Erythroblast (primary cell): Measurements from ENCODE around the gene LDB3.

Experiments used
- DNase-seq, 2 experiments: peaks; one replicate each; lab custom pipeline; 2025; lab: John Stamatoyannopoulos, UW
- GATA1 ChIP-seq: IDR thresholded peaks from 2 replicates; pipeline ENCODE4 v1.6.1; 2011; ENCODE audit warnings: low read depth, mild to moderate bottlenecking, control low read depth, low read length, moderate library complexity
- POLR2A ChIP-seq: IDR thresholded peaks from 2 replicates; pipeline ENCODE4 v1.6.1; 2011; ENCODE audit warnings: mild to moderate bottlenecking, low read length

Gene LDB3

GRCh38 chr10:86758189-86759072 lies 90.1 kb downstream of the LDB3 start:
- TF ChIP-seq GATA1 (no peak), POLR2A (no peak)
- DNase-seq = peak in 1 of 2 experiments; percentile 27

- peak; percentile 11 to 15 for DNase-seq
- no peak for TF ChIP-seq GATA1
- TF ChIP-seq POLR2A = no peak
Measured at GRCh38 chr10:86759073-86759672, 90.9 kb downstream of the LDB3 start.

- TF ChIP-seq POLR2A (no peak), GATA1 (no peak)
- DNase-seq = no peak
Measured at GRCh38 chr10:86763404-86763803, 95.1 kb downstream of the LDB3 start.

- TF ChIP-seq POLR2A (no peak), GATA1 (no peak)
- DNase-seq = no peak
Measured at GRCh38 chr10:86765548-86765947, 97.2 kb downstream of the LDB3 start.

- TF ChIP-seq POLR2A (no peak), GATA1 (no peak)
- no peak for DNase-seq
Measured at GRCh38 chr10:86768412-86769062, 100.2 kb downstream of the LDB3 start.

GRCh38 chr10:86769991-86770390 lies 101.7 kb downstream of the LDB3 start:
- TF ChIP-seq POLR2A (no peak), GATA1 (no peak)
- DNase-seq = no peak

- TF ChIP-seq POLR2A = no peak
- TF ChIP-seq GATA1 = no peak
- DNase-seq = peak; percentile 23 to 31
Measured at GRCh38 chr10:86770412-86770960, 102.2 kb downstream of the LDB3 start.

- no peak for TF ChIP-seq POLR2A
- no peak for TF ChIP-seq GATA1
- no peak for DNase-seq
Measured at GRCh38 chr10:86773498-86773897, 105.2 kb downstream of the LDB3 start.

- TF ChIP-seq GATA1 (no peak), POLR2A (peak; percentile 42)
- DNase-seq = peak; percentile 61 to 84
Measured at GRCh38 chr10:86775056-86775869, 107.0 kb downstream of the LDB3 start.

GRCh38 chr10:86775870-86776180 lies 107.5 kb downstream of the LDB3 start:
- no peak for DNase-seq
- TF ChIP-seq POLR2A (no peak), GATA1 (no peak)

- no peak for TF ChIP-seq POLR2A
- no peak for TF ChIP-seq GATA1
- DNase-seq = no peak
Measured at GRCh38 chr10:86779220-86780017, 111.1 kb downstream of the LDB3 start.

- TF ChIP-seq POLR2A (no peak), GATA1 (no peak)
- DNase-seq = no peak
Measured at GRCh38 chr10:86782701-86783418, 114.5 kb downstream of the LDB3 start.
